Mucosa of descending colon (tissue), 3 donors: ENCODE measurements around the gene INPP5A. TPM values are rescaled to one million over a fixed set of nuclear protein-coding genes. Genes with fewer than 3 reads are reported as not detected.
A peak's percentile ranks its signal among the peaks of the same experiment; 100 is the strongest.

Source experiments
- ATAC-seq: fragments of 200-7000 bp; cut with Tn5 transposase; one replicate; pipeline ENCODE4 v1.9.1; 2020; ENCODE audit warnings: mild to moderate bottlenecking, moderate library complexity
- DNase-seq, 3 donors: peaks; one replicate each; pipeline ENCODE4 v3.0.0-alpha.2; 2020
- H3K36me3 ChIP-seq: fragments of 200-600 bp; one replicate; pipeline ENCODE4 v1.8.0; 2021; ENCODE audit warnings: low read depth, mild to moderate bottlenecking
- H3K4me1 ChIP-seq: fragments of 200-600 bp; one replicate; pipeline ENCODE4 v1.8.0; 2021; ENCODE audit warnings: low read depth, mild to moderate bottlenecking
- H3K4me3 ChIP-seq: fragments of 200-600 bp; one replicate; pipeline ENCODE4 v1.8.0; 2021; ENCODE audit warnings: mild to moderate bottlenecking
- H3K9me3 ChIP-seq: fragments of 200-600 bp; one replicate; pipeline ENCODE4 v1.8.0; 2021; ENCODE audit warnings: mild to moderate bottlenecking
- intact Hi-C, 2 donors: fragments of 100-400 bp; cut with DNase I in 1 of 2; cut with micrococcal nuclease in 1 of 2; formaldehyde crosslinking; loops; one replicate each; pipeline versions ENCODE4 v1.11.0 to v1.11.1; 2022; cut with DNase I, micrococcal nuclease
- total RNA-seq, 3 donors: library from RNA; stranded (reverse); fragmentation: NEBNext Ultra II Directional in 2 of 3; extraction: Animal tissue kit (Norgen Biotek cat#: 25700) in 2 of 3; gene quantifications; one replicate each; pipeline versions ENCODE4 v1.2.1 to v1.2.4, GENCODE V29; 2021 to 2023
- TF ChIP-seq, protein P1 (sequence below): fragments of 200-600 bp; IDR thresholded peaks from one replicate; pipeline ENCODE4 v1.8.0; 2022; ENCODE audit warnings: antibody characterized with exemption, mild to moderate bottlenecking
- donor health status: DM: no; HTN: no; CAD: no; lungs with moderate emphysema.
- donor health status: DM: no; HTN: no; CAD: no.
- donor health status: DM: no; HTN: yes; CAD: no.

The INPP5A gene
- total RNA-seq, 3 donors from 2014 or later: 31.7 to 92.8 (median 32.0) TPM

DNA sequence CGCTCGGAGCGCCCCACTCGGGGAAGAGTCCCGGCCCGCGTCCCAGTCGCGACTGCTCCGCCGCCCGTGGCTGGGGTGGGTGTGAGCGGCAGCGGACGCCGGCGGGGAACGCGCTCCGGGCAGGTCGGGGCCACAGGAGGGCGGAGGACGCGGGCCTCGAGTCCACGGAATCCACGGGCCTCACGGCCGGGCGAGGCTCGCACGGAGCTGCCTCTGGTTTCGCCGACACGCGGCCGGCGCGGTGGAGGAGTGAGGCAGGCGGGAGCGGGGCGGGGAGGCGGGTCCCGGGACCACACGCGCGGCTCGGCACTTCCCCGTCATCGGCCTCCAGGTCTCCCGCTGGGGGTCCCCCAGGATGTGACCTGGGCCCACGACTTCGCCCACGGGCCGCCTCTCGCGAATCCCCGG is 248.9 kb downstream of the INPP5A start:
- H3K36me3 ChIP-seq: no peaks in the 10 kb centered on the region
- DNase-seq: no peak
- no peaks in the 10 kb centered on the region for H3K9me3 ChIP-seq
- H3K4me3 ChIP-seq: no peak overlapping the region
- intact Hi-C loops: no loop called here
- ATAC-seq: no peak
- TF ChIP-seq, protein P1, sequence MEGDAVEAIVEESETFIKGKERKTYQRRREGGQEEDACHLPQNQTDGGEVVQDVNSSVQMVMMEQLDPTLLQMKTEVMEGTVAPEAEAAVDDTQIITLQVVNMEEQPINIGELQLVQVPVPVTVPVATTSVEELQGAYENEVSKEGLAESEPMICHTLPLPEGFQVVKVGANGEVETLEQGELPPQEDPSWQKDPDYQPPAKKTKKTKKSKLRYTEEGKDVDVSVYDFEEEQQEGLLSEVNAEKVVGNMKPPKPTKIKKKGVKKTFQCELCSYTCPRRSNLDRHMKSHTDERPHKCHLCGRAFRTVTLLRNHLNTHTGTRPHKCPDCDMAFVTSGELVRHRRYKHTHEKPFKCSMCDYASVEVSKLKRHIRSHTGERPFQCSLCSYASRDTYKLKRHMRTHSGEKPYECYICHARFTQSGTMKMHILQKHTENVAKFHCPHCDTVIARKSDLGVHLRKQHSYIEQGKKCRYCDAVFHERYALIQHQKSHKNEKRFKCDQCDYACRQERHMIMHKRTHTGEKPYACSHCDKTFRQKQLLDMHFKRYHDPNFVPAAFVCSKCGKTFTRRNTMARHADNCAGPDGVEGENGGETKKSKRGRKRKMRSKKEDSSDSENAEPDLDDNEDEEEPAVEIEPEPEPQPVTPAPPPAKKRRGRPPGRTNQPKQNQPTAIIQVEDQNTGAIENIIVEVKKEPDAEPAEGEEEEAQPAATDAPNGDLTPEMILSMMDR: no peak
- H3K4me1 ChIP-seq: peaks cover 22% of the 10 kb centered on the region

GRCh38 chr10:132786884-132787494 is 249.4 kb downstream of the INPP5A start:
- TF ChIP-seq, protein P1: no peak
- ATAC-seq (peak; percentile 33), DNase-seq (no peak)
- intact Hi-C loops: no loop called here
- Histone ChIP-seq H3K4me3 (no peak overlapping the region), H3K36me3 (no peaks in the 10 kb centered on the region), H3K4me1 (peaks cover 22% of the 10 kb centered on the region), H3K9me3 (no peaks in the 10 kb centered on the region)

DNA sequence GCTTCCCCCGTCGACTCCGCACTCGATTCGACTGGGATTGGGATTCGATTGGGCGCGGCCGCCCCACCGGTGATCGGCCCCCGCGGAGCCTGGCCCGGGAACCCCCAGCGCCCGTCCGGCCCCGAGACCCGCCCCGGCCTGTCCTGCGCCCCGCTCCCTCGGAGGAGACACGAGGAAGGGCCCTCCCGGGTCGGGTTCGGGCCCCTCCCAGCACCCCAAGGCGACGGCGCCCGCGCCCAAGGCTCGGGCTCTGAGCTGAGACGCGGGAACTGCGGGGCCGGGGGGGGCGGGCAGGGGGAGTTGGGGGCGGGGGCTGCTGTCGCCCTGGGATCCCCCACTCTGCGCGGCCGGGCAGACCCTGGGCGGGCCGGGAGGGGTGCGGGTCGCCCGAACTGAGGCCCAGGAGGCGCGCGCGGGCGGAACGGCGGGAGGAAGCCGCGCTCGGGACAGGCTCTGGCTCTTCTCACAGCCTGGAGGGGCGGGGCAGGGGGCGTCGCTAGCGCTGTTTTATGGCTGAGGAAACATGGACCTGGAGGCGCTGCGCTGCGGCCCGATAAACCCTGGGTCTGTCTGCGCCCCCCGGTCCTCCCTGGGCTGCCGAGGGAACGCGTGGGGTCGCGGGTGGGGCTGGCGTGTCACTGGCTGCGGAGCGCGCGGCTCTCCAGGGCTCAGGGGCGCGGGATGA is 250.1 kb downstream of the INPP5A start:
- Histone ChIP-seq H3K4me3 (no peak overlapping the region), H3K9me3 (no peaks in the 10 kb centered on the region), H3K4me1 (peaks cover 22% of the 10 kb centered on the region), H3K36me3 (no peaks in the 10 kb centered on the region)
- peak in 2 of 3 donors; percentile 51 to 58 for DNase-seq
- TF ChIP-seq, protein P1: no peak
- peak; percentile 51 for ATAC-seq
- intact Hi-C loops: no loop called here

GRCh38 chr10:132788180-132788830 is 250.7 kb downstream of the INPP5A start:
- Histone ChIP-seq H3K4me1 (peaks cover 22% of the 10 kb centered on the region), H3K36me3 (no peaks in the 10 kb centered on the region), H3K9me3 (no peaks in the 10 kb centered on the region), H3K4me3 (no peak overlapping the region)
- ATAC-seq (peak; percentile 53), DNase-seq (peak in 2 of 3 donors; percentile 35 to 62)
- TF ChIP-seq, protein P1: no peak
- intact Hi-C loops: no loop called here

DNA sequence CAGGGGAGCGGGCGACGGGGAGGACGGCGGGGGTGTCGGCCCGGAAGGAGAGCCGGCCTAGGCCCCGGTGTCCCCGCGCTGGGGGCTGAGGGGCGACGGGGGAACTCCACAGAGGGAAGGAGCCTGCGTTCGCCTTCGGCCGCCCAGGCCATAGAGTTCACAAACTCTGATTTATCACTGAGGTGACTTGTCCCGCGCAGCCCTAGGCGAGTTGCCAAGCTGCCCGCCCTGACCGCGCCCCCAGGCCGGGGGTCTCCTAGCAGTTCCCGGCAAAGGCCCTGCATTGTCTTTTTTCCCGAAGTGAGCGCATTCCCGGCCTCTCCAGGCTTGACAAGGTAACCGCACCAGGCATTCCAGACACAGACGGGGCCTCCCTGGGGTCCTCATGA is 251.2 kb downstream of the INPP5A start:
- no peaks in the 10 kb centered on the region for H3K36me3 ChIP-seq
- no peak for ATAC-seq
- peaks cover 22% of the 10 kb centered on the region for H3K4me1 ChIP-seq
- H3K9me3 ChIP-seq: no peaks in the 10 kb centered on the region
- intact Hi-C loops: no loop called here
- TF ChIP-seq, protein P1: no peak
- no peak overlapping the region for H3K4me3 ChIP-seq
- DNase-seq: no peak
